Activated CD8-positive, alpha-beta T cell treated with anti-CD3 and anti-CD28 coated beads for 36 hours (primary cell): ENCODE results near the gene PKD1L1. TPM values are rescaled to one million over a fixed set of nuclear protein-coding genes. Genes with fewer than 3 reads are reported as not detected.
"Not testable (repeated sequence)": the region's sequence is repeated elsewhere in the genome, so short reads cannot be mapped to it uniquely, and the experiment has no call there.

ENCODE experiments used
- ATAC-seq: fragments of 200-7000 bp; cut with Tn5 transposase; one replicate; pipeline ENCODE4 v1.10.0; 2021; ENCODE audit warnings: mild to moderate bottlenecking, moderate library complexity
- CTCF ChIA-PET: fragments of 350-600 bp; sonication (Branson Sonifier 250); formaldehyde crosslinking; loops from one replicate; lab custom pipeline; 2021; ENCODE audit warnings: antibody characterized with exemption; lab: Charles Lee
- POLR2A ChIA-PET: fragments of 350-600 bp; sonication (Branson Sonifier 250); formaldehyde crosslinking; loops from one replicate; lab custom pipeline; 2021; ENCODE audit warnings: antibody characterized with exemption; lab: Charles Lee
- DNase-seq: peaks from one replicate; pipeline ENCODE4 v3.0.0-alpha.2; 2020
- H3K27ac Mint-ChIP-seq: one replicate; pipeline ENCODE4 v1.8.0; 2021; ENCODE audit warnings: mild to moderate bottlenecking, mixed read lengths
- H3K27me3 Mint-ChIP-seq: one replicate; pipeline ENCODE4 v1.8.0; 2021; ENCODE audit warnings: mixed read lengths
- H3K36me3 Mint-ChIP-seq: one replicate; pipeline ENCODE4 v1.8.0; 2021; ENCODE audit warnings: low read depth, mixed read lengths
- H3K4me1 Mint-ChIP-seq: one replicate; pipeline ENCODE4 v1.8.0; 2021; ENCODE audit warnings: low read depth, mixed read lengths
- H3K4me3 Mint-ChIP-seq: one replicate; pipeline ENCODE4 v1.8.0; 2021; ENCODE audit warnings: mild to moderate bottlenecking, moderate library complexity, mixed read lengths
- H3K9me3 Mint-ChIP-seq: one replicate; pipeline ENCODE4 v1.8.0; 2021; ENCODE audit warnings: mixed read lengths
- intact Hi-C: fragments of 100-400 bp; cut with micrococcal nuclease; formaldehyde crosslinking; loops from one replicate; pipeline ENCODE4 v1.10.0; 2022
- total RNA-seq, 2 experiments: library from RNA; stranded (reverse); gene quantifications; one replicate each; pipeline ENCODE4 v1.2.3, GENCODE V29; 2021
- TF ChIP-seq, protein P1 (sequence below): fragments of 200-600 bp; IDR thresholded peaks from one replicate; pipeline ENCODE4 v1.8.0; 2022; ENCODE audit warnings: antibody characterized with exemption, mild to moderate bottlenecking

Gene PKD1L1
- total RNA-seq, 2 experiments from 2014 or later = 0.09 to 0.20 TPM

GRCh38 chr7:47943676-47944474 is 4.4 kb downstream of the PKD1L1 start:
- Mint-ChIP-seq H3K9me3 (no peaks in the 10 kb centered on the region), H3K4me1 (no peaks in the 10 kb centered on the region), H3K36me3 (no peaks in the 10 kb centered on the region), H3K4me3 (no peak overlapping the region), H3K27me3 (no peaks in the 10 kb centered on the region), H3K27ac (no peak overlapping the region)
- ChIA-PET POLR2A (interaction anchor here (1.0 kb wide), 1 partner anchor 13 kb away, joined by 3 read pairs; no protein-coding TSS in a partner anchor), CTCF (interaction anchor here (0.8 to 2.7 kb wide), 19 partner anchors 13 to 356 kb away, joined by 3 to 56 read pairs (median 4); no protein-coding TSS in a partner anchor)
- ATAC-seq (no peak), DNase-seq (no peak)
- intact Hi-C loops = loop anchor here (2.0 kb wide), 1 partner anchor 167 kb away; no protein-coding TSS in a partner anchor
- TF ChIP-seq, protein P1, sequence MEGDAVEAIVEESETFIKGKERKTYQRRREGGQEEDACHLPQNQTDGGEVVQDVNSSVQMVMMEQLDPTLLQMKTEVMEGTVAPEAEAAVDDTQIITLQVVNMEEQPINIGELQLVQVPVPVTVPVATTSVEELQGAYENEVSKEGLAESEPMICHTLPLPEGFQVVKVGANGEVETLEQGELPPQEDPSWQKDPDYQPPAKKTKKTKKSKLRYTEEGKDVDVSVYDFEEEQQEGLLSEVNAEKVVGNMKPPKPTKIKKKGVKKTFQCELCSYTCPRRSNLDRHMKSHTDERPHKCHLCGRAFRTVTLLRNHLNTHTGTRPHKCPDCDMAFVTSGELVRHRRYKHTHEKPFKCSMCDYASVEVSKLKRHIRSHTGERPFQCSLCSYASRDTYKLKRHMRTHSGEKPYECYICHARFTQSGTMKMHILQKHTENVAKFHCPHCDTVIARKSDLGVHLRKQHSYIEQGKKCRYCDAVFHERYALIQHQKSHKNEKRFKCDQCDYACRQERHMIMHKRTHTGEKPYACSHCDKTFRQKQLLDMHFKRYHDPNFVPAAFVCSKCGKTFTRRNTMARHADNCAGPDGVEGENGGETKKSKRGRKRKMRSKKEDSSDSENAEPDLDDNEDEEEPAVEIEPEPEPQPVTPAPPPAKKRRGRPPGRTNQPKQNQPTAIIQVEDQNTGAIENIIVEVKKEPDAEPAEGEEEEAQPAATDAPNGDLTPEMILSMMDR = no peak

DNA sequence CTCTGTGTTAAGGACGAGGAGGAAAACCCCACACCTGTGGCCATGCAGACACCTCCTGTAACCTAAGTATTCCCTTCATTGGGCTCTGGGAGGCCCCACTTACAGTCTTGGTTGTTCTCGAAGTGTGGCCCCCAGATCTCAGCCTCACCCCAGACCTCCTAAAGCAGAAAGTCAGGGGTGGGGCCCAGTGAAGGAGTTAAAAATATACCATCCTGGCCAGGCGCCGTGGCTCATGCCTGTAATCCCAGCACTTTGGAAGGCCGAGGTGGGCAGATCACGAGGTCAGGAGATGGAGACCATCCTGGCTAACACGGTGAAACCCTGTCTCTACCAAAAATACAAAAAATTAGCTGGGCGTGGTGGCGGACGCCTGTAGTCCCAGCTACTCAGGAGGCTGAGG is 5.6 kb downstream of the PKD1L1 start:
- H3K4me1 Mint-ChIP-seq, H3K9me3 Mint-ChIP-seq, intact Hi-C loops, ATAC-seq, H3K27me3 Mint-ChIP-seq, H3K4me3 Mint-ChIP-seq, H3K27ac Mint-ChIP-seq, CTCF ChIA-PET, H3K36me3 Mint-ChIP-seq, DNase-seq: not testable (repeated sequence)
- POLR2A ChIA-PET = interaction anchor here (1.0 kb wide), 1 partner anchor 14 kb away, joined by 3 read pairs; no protein-coding TSS in a partner anchor

DNA sequence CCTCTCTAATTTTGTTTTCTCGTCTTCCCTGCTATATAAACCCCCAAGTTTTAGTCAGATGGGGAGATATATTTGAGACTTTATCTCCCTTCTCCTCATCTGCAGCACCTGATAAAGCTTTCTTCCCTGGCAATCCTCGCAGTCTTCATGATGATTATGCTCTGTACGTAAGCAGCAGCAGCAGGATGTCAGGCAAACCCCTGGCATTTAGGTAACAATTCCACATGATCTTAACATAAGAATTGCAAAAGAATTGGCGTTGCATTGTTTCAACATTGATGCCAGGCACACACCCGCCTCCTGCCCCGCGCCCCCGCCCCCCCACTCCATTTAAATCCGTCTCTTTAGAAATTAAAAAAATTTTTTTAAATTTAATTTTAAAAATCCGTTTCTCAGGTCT is 6.1 kb downstream of the PKD1L1 start:
- H3K27me3 Mint-ChIP-seq = no peaks in the 10 kb centered on the region
- ChIA-PET CTCF (interaction anchor here (1.9 kb wide), 1 partner anchor 213 kb away, joined by 6 read pairs; no protein-coding TSS in a partner anchor), POLR2A (no interaction called here)
- no peak overlapping the region for H3K4me3 Mint-ChIP-seq
- peaks cover 5% of the 10 kb centered on the region for H3K4me1 Mint-ChIP-seq
- intact Hi-C loops = no loop called here
- ATAC-seq = no peak
- no peaks in the 10 kb centered on the region for H3K36me3 Mint-ChIP-seq
- H3K9me3 Mint-ChIP-seq = no peaks in the 10 kb centered on the region
- DNase-seq = no peak
- no peak overlapping the region for H3K27ac Mint-ChIP-seq
- TF ChIP-seq, protein P1 = no peak

DNA sequence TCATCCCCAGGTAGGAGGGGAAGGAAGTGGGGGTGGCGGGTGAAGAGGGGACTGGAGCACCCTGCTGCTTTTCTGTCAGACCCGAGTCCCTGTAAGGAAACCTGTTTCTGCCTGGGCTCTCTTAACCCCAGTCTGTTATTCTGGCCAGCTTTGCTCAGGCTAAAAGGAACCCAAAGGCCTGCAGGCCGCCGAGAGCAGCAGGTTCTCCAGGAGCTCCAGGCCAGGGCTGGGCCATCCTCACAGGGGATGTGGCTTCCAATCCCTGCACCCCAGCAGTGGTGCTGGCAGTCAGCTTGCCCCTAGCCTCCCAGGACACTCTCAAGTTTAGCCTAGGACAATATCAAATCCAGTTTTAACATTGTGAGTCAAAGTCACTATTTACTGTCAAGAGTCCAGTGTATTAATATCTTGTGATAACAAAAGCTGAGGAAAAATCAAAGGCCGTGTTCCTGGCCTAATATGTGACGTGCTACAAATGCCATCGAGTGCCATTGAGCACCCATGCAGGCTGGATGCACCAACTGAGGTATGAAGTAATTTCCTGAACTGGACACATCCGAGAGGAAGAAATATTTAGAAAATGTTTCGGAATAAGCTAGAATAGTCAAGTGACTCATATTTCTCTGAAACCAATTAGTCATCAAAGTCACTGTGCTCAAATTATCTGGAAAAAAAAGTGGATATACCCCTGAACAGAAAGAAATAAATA is 7.0 kb downstream of the PKD1L1 start:
- peaks cover 5% of the 10 kb centered on the region for H3K4me1 Mint-ChIP-seq
- TF ChIP-seq, protein P1 = no peak
- H3K27ac Mint-ChIP-seq = no peak overlapping the region
- H3K4me3 Mint-ChIP-seq = no peak overlapping the region
- CTCF ChIA-PET = interaction anchor here (1.9 to 4.1 kb wide), 2 partner anchors 169 to 214 kb away, joined by 6 to 17 read pairs; no protein-coding TSS in a partner anchor
- H3K36me3 Mint-ChIP-seq = no peaks in the 10 kb centered on the region
- ATAC-seq (no peak), DNase-seq (no peak)
- POLR2A ChIA-PET = no interaction called here
- intact Hi-C loops = no loop called here
- H3K27me3 Mint-ChIP-seq = no peaks in the 10 kb centered on the region
- no peaks in the 10 kb centered on the region for H3K9me3 Mint-ChIP-seq

GRCh38 chr7:47940088-47941013 is 7.9 kb downstream of the PKD1L1 start:
- Mint-ChIP-seq H3K27ac (no peak overlapping the region), H3K4me1 (peaks cover 5% of the 10 kb centered on the region), H3K9me3 (no peaks in the 10 kb centered on the region), H3K36me3 (no peaks in the 10 kb centered on the region), H3K4me3 (no peak overlapping the region), H3K27me3 (no peaks in the 10 kb centered on the region)
- CTCF ChIA-PET = interaction anchor here (0.6 to 4.1 kb wide), 4 partner anchors 17 to 215 kb away, joined by 3 to 17 read pairs (median 5); no protein-coding TSS in a partner anchor
- TF ChIP-seq, protein P1 = no peak
- POLR2A ChIA-PET = no interaction called here
- intact Hi-C loops = no loop called here
- ATAC-seq = no peak
- DNase-seq = no peak
